Metanephros (tissue), 1 donor: ENCODE results near the gene PARM1. TPM values are rescaled to one million over a fixed set of nuclear protein-coding genes. Genes with fewer than 3 reads are reported as not detected.

Experiments
- total RNA-seq: library from RNA; depleted of rRNA; stranded (reverse); fragments of >200 nt; gene quantifications from one replicate; pipeline ENCODE4 v1.2.3, GENCODE V29; 2014

The PARM1 gene, protein sequence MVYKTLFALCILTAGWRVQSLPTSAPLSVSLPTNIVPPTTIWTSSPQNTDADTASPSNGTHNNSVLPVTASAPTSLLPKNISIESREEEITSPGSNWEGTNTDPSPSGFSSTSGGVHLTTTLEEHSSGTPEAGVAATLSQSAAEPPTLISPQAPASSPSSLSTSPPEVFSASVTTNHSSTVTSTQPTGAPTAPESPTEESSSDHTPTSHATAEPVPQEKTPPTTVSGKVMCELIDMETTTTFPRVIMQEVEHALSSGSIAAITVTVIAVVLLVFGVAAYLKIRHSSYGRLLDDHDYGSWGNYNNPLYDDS
- 34.2 TPM for total RNA-seq

DNA sequence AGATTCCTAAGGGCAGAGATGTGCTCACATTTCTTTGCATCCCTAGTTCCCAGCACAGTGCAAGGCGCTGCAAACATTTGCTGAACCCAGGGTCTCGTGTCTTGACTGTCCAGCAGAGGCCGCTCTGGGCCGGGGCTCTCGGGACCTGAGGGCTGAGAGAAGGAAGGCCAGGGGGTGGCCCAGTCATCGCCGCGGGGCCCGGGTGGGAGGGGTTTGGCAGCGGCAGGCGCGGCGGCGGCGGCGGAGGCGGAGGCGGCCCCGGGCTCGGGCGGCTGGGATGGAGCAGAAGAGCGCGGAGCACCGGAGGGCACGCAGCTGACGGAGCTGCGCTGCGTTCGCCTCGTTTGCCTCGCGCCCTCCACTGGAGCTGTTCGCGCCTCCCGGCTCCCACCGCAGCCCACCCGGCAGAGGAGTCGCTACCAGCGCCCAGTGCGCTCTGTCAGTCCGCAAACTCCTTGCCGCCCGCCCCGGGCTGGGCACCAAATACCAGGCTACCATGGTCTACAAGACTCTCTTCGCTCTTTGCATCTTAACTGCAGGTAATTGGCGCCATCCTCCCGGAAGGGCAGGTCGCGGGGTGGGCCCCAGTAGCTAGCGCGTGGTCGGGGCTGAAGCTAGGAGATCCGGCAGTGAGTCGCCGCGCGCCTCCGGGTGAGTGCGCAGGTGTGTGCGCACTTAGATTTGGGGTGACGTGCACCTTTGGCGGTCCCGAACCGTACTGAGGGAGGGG is at the start of gene PARM1:
Gene PARM1 (plus strand): TSS at position 285 of the 730 bp plus-strand sequence. CDS start 212 bp downstream, at position 497.

Other genes with a start within 250 kb of the PARM1 start
- gene BTC, start 138.6 kb upstream of the PARM1 start, total RNA-seq, result 4.0 TPM